Memory B cell (primary cell): ENCODE measurements around the gene ELMOD3.
"Not testable (repeated sequence)": the region's sequence is repeated elsewhere in the genome, so short reads cannot be mapped to it uniquely, and the experiment has no call there.

Source experiments
- ATAC-seq: fragments of 150-1000 bp; cut with Tn5 transposase; 2 replicates; pipeline ENCODE4 v1.10.0; 2021; ENCODE audit warnings: low read depth, mild to moderate bottlenecking, moderate library complexity
- DNase-seq, 2 donors: peaks; one replicate each; pipeline ENCODE4 v3.0.0; 2022; ENCODE audit warnings: low spot score in 2 of 2
- H3K27ac Mint-ChIP-seq: one replicate; pipeline ENCODE4 v1.8.0; 2022; ENCODE audit warnings: mild to moderate bottlenecking, moderate library complexity, mixed read lengths
- H3K27me3 Mint-ChIP-seq: one replicate; pipeline ENCODE4 v1.8.0; 2022; ENCODE audit warnings: mixed read lengths
- H3K36me3 Mint-ChIP-seq: one replicate; pipeline ENCODE4 v1.8.0; 2022; ENCODE audit warnings: mild to moderate bottlenecking, mixed read lengths
- H3K4me1 Mint-ChIP-seq: one replicate; pipeline ENCODE4 v1.8.0; 2022; ENCODE audit warnings: mixed read lengths
- H3K4me3 Mint-ChIP-seq: one replicate; pipeline ENCODE4 v1.8.0; 2022; ENCODE audit warnings: mild to moderate bottlenecking, moderate library complexity, mixed read lengths
- H3K9me3 Mint-ChIP-seq: one replicate; pipeline ENCODE4 v1.8.0; 2022; ENCODE audit warnings: mixed read lengths

Gene ELMOD3

GRCh38 chr2:85371045-85371444 is 16.5 kb downstream of the ELMOD3 start:
- Mint-ChIP-seq H3K4me3 (no peak overlapping the region), H3K9me3 (peaks cover 2% of the 10 kb centered on the region), H3K27ac (no peak overlapping the region), H3K36me3 (peaks cover 23% of the 10 kb centered on the region), H3K27me3 (no peaks in the 10 kb centered on the region), H3K4me1 (no peaks in the 10 kb centered on the region)
- no peak for DNase-seq
- ATAC-seq = no peak

GRCh38 chr2:85376291-85377065 is 21.9 kb downstream of the ELMOD3 start:
- H3K9me3 Mint-ChIP-seq = peaks cover 2% of the 10 kb centered on the region
- H3K27ac Mint-ChIP-seq = no peak overlapping the region
- no peak overlapping the region for H3K4me3 Mint-ChIP-seq
- ATAC-seq (no peak), DNase-seq (no peak)
- H3K27me3 Mint-ChIP-seq = no peaks in the 10 kb centered on the region
- peaks cover 38% of the 10 kb centered on the region for H3K36me3 Mint-ChIP-seq
- H3K4me1 Mint-ChIP-seq = no peaks in the 10 kb centered on the region

GRCh38 chr2:85377083-85377482 is 22.5 kb downstream of the ELMOD3 start:
- Mint-ChIP-seq H3K27ac (no peak overlapping the region), H3K36me3 (peaks cover 38% of the 10 kb centered on the region), H3K27me3 (no peaks in the 10 kb centered on the region), H3K4me3 (no peak overlapping the region), H3K4me1 (no peaks in the 10 kb centered on the region), H3K9me3 (peaks cover 2% of the 10 kb centered on the region)
- no peak for ATAC-seq
- DNase-seq = no peak

- Mint-ChIP-seq H3K27ac (no peak overlapping the region), H3K9me3 (peaks cover 2% of the 10 kb centered on the region), H3K36me3 (peaks cover 36% of the 10 kb centered on the region), H3K27me3 (no peaks in the 10 kb centered on the region), H3K4me1 (no peaks in the 10 kb centered on the region), H3K4me3 (no peak overlapping the region)
- no peak for ATAC-seq
- no peak for DNase-seq
Observed at GRCh38 chr2:85378257-85378656, 23.7 kb downstream of the ELMOD3 start.

- Mint-ChIP-seq H3K27ac (no peak overlapping the region), H3K4me3 (no peak overlapping the region), H3K9me3 (no peaks in the 10 kb centered on the region), H3K4me1 (peaks cover 2% of the 10 kb centered on the region), H3K27me3 (no peaks in the 10 kb centered on the region), H3K36me3 (peaks cover 32% of the 10 kb centered on the region)
- no peak for ATAC-seq
- DNase-seq = no peak
Observed at GRCh38 chr2:85380048-85380447, 25.5 kb downstream of the ELMOD3 start.

- not testable (repeated sequence) for H3K9me3 Mint-ChIP-seq, H3K27me3 Mint-ChIP-seq, ATAC-seq, DNase-seq, H3K4me3 Mint-ChIP-seq, H3K4me1 Mint-ChIP-seq
- Mint-ChIP-seq H3K36me3 (peaks cover 18% of the 10 kb centered on the region), H3K27ac (peak overlapping the region; percentile 90)
Observed at GRCh38 chr2:85383151-85383550, 28.6 kb downstream of the ELMOD3 start.

- Mint-ChIP-seq H3K27me3 (no peaks in the 10 kb centered on the region), H3K4me1 (peaks cover 2% of the 10 kb centered on the region), H3K36me3 (peaks cover 13% of the 10 kb centered on the region), H3K4me3 (no peak overlapping the region), H3K27ac (peak overlapping the region; percentile 90), H3K9me3 (no peaks in the 10 kb centered on the region)
- DNase-seq (no peak), ATAC-seq (no peak)
Observed at GRCh38 chr2:85383850-85384249, 29.3 kb downstream of the ELMOD3 start.

- Mint-ChIP-seq H3K4me3 (no peak overlapping the region), H3K27me3 (no peaks in the 10 kb centered on the region), H3K27ac (peak overlapping the region; percentile 63), H3K4me1 (peaks cover 2% of the 10 kb centered on the region), H3K9me3 (no peaks in the 10 kb centered on the region), H3K36me3 (peaks cover 11% of the 10 kb centered on the region)
- no peak for ATAC-seq
- DNase-seq = no peak
Observed at GRCh38 chr2:85385746-85386145, 31.2 kb downstream of the ELMOD3 start.

GRCh38 chr2:85387754-85388153 is 33.2 kb downstream of the ELMOD3 start:
- DNase-seq = no peak
- peak overlapping the region; percentile 95 for H3K27ac Mint-ChIP-seq
- ATAC-seq = no peak
- H3K4me1 Mint-ChIP-seq = peaks cover 13% of the 10 kb centered on the region
- no peaks in the 10 kb centered on the region for H3K27me3 Mint-ChIP-seq
- peaks cover 15% of the 10 kb centered on the region for H3K36me3 Mint-ChIP-seq
- H3K9me3 Mint-ChIP-seq = no peaks in the 10 kb centered on the region
- no peak overlapping the region for H3K4me3 Mint-ChIP-seq

- Mint-ChIP-seq H3K9me3 (no peaks in the 10 kb centered on the region), H3K27ac (peak overlapping the region; percentile 95), H3K4me3 (no peak overlapping the region), H3K27me3 (no peaks in the 10 kb centered on the region), H3K36me3 (peaks cover 17% of the 10 kb centered on the region), H3K4me1 (peaks cover 13% of the 10 kb centered on the region)
- ATAC-seq (no peak), DNase-seq (no peak)
Observed at GRCh38 chr2:85388878-85389538, 34.4 kb downstream of the ELMOD3 start.

- H3K4me1 Mint-ChIP-seq = peaks cover 16% of the 10 kb centered on the region
- H3K4me3 Mint-ChIP-seq = no peak overlapping the region
- peak; percentile 20 for ATAC-seq
- H3K9me3 Mint-ChIP-seq = no peaks in the 10 kb centered on the region
- DNase-seq = peak; percentile 71 to 74
- H3K27me3 Mint-ChIP-seq = no peaks in the 10 kb centered on the region
- H3K27ac Mint-ChIP-seq = peak overlapping the region; percentile 95
- H3K36me3 Mint-ChIP-seq = peaks cover 20% of the 10 kb centered on the region
Observed at GRCh38 chr2:85390941-85391669, 36.5 kb downstream of the ELMOD3 start.

GRCh38 chr2:85393836-85394235 is 39.3 kb downstream of the ELMOD3 start:
- H3K27me3 Mint-ChIP-seq = no peaks in the 10 kb centered on the region
- peak overlapping the region; percentile 95 for H3K27ac Mint-ChIP-seq
- ATAC-seq (no peak), DNase-seq (no peak)
- H3K9me3 Mint-ChIP-seq = no peaks in the 10 kb centered on the region
- no peak overlapping the region for H3K4me3 Mint-ChIP-seq
- peaks cover 16% of the 10 kb centered on the region for H3K4me1 Mint-ChIP-seq
- H3K36me3 Mint-ChIP-seq = peaks cover 27% of the 10 kb centered on the region

- Mint-ChIP-seq H3K27me3 (no peaks in the 10 kb centered on the region), H3K4me1 (peaks cover 16% of the 10 kb centered on the region), H3K27ac (peak overlapping the region; percentile 95), H3K36me3 (peaks cover 29% of the 10 kb centered on the region), H3K4me3 (no peak overlapping the region), H3K9me3 (no peaks in the 10 kb centered on the region)
- no peak for ATAC-seq
- no peak for DNase-seq
Observed at GRCh38 chr2:85394261-85394681, 39.7 kb downstream of the ELMOD3 start.

GRCh38 chr2:85394976-85395375 is 40.4 kb downstream of the ELMOD3 start:
- peak overlapping the region; percentile 95 for H3K27ac Mint-ChIP-seq
- no peak for ATAC-seq
- no peak for DNase-seq
- H3K36me3 Mint-ChIP-seq = peaks cover 32% of the 10 kb centered on the region
- H3K4me3 Mint-ChIP-seq = no peak overlapping the region
- H3K9me3 Mint-ChIP-seq = no peaks in the 10 kb centered on the region
- no peaks in the 10 kb centered on the region for H3K27me3 Mint-ChIP-seq
- peaks cover 16% of the 10 kb centered on the region for H3K4me1 Mint-ChIP-seq
